GM13977 (cell line): ENCODE results near the gene CA10.
A peak's percentile ranks its signal among the peaks of the same experiment; 100 is the strongest.

ENCODE experiments used
- DNase-seq: peaks from one replicate; pipeline ENCODE4 v3.0.0; 2012; ENCODE audit warnings: low spot score
- CTCF ChIP-seq: IDR thresholded peaks from 2 replicates; pipeline ENCODE4 v1.5.1; 2012; ENCODE audit warnings: mild to moderate bottlenecking, control low read depth; ENCODE audit not compliant: insufficient read depth; ENCODE audit errors: extremely low read depth, missing control alignments
- in situ Hi-C: fragments of 300-500 bp; cut with MboI; formaldehyde crosslinking; loops from one replicate; pipeline ENCODE4 v1.12.0; 2022; ENCODE audit warnings: low sequenced_read_pairs, low pct_unique_long_range_greater_than_20kb, mixed read lengths, inconsistent platforms; ENCODE audit not compliant: unreplicated experiment

CA10 gene

GRCh38 chr17:51769231-51769630 lies 389.3 kb downstream of the CA10 start:
- in situ Hi-C loops = no loop called here
- DNase-seq = no peak
- no peak for TF ChIP-seq CTCF

- in situ Hi-C loops = no loop called here
- TF ChIP-seq CTCF = no peak
- DNase-seq = no peak
These were observed 389.8 kb downstream of the CA10 start for GRCh38 chr17:51768706-51769105.

- no peak for DNase-seq
- TF ChIP-seq CTCF = no peak
- in situ Hi-C loops = no loop called here
These were observed 391.2 kb downstream of the CA10 start for GRCh38 chr17:51767287-51767686.

- DNase-seq = no peak
- in situ Hi-C loops = no loop called here
These were observed 393.0 kb downstream of the CA10 start for GRCh38 chr17:51765282-51766135.

GRCh38 chr17:51764387-51764971 lies 394.0 kb downstream of the CA10 start:
- peak; percentile 88 for TF ChIP-seq CTCF
- in situ Hi-C loops = no loop called here
- peak; percentile 57 for DNase-seq

More at GRCh38 chr17:51765282-51766135, 393.0 kb downstream of the CA10 start:
- TF ChIP-seq CTCF = no peak

- DNase-seq = no peak
- TF ChIP-seq CTCF = no peak
- in situ Hi-C loops = no loop called here
These were observed 395.5 kb downstream of the CA10 start for GRCh38 chr17:51763058-51763457.
